Stomach (tissue), 4 donors: ENCODE results near the gene CLSTN2.

ENCODE experiments used
- POLR2A ChIP-seq, 4 donors: fragments of 450-650 bp; IDR thresholded peaks; one replicate each; pipeline ENCODE4 v1.6.1; 2016; ENCODE audit warnings: antibody characterized with exemption in 4 of 4, control low read depth in 2 of 4, mild to moderate bottlenecking in 1 of 4, moderate library complexity in 1 of 4
- TF ChIP-seq, protein P1 (sequence below), 7 experiments: fragments of 450-650 bp in 4 of 7; fragments of 200-600 bp in 3 of 7; sonication (generic) in 3 of 7; IDR thresholded peaks; one replicate each; pipeline ENCODE4 v1.5.1; 2016 to 2019; ENCODE audit warnings: antibody characterized with exemption in 7 of 7, control low read depth in 2 of 7, mild to moderate bottlenecking in 1 of 7

DNA sequence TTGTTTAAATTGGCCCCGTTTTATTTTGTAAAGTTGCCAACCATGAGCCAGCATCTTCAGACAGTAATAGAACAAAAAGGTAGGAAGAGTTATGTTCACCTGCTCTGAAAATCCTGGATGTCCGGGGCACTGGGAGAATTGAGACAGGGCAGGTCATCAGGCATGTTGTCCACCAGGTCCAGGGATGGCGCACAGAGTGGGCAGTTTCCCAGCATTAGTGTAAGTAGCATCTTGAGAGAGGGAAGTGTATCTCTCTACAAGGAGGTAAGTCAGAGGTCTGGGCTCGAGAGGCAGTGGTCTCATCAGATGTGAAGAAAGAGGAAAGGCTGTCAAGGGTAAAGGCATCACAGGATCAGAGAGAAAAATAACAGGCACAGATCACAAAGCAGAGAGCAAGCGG lies 339.4 kb downstream of the CLSTN2 start:
- no peak for TF ChIP-seq POLR2A (IDR thresholded peaks at IDR 0.05)
- TF ChIP-seq, protein P1, sequence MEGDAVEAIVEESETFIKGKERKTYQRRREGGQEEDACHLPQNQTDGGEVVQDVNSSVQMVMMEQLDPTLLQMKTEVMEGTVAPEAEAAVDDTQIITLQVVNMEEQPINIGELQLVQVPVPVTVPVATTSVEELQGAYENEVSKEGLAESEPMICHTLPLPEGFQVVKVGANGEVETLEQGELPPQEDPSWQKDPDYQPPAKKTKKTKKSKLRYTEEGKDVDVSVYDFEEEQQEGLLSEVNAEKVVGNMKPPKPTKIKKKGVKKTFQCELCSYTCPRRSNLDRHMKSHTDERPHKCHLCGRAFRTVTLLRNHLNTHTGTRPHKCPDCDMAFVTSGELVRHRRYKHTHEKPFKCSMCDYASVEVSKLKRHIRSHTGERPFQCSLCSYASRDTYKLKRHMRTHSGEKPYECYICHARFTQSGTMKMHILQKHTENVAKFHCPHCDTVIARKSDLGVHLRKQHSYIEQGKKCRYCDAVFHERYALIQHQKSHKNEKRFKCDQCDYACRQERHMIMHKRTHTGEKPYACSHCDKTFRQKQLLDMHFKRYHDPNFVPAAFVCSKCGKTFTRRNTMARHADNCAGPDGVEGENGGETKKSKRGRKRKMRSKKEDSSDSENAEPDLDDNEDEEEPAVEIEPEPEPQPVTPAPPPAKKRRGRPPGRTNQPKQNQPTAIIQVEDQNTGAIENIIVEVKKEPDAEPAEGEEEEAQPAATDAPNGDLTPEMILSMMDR (IDR thresholded peaks at IDR 0.05): no peak
